HG02623 (cell line): ENCODE measurements around the gene CFL1.
A peak's percentile ranks its signal among the peaks of the same experiment; 100 is the strongest.
"Not testable (repeated sequence)": the region's sequence is repeated elsewhere in the genome, so short reads cannot be mapped to it uniquely, and the experiment has no call there.

Experiments
- ATAC-seq: cut with Tn5 transposase; IDR thresholded peaks from one replicate; pipeline ENCODE4 v1.9.1; 2021; ENCODE audit warnings: moderate library complexity; ENCODE audit not compliant: unreplicated experiment

The CFL1 gene

DNA sequence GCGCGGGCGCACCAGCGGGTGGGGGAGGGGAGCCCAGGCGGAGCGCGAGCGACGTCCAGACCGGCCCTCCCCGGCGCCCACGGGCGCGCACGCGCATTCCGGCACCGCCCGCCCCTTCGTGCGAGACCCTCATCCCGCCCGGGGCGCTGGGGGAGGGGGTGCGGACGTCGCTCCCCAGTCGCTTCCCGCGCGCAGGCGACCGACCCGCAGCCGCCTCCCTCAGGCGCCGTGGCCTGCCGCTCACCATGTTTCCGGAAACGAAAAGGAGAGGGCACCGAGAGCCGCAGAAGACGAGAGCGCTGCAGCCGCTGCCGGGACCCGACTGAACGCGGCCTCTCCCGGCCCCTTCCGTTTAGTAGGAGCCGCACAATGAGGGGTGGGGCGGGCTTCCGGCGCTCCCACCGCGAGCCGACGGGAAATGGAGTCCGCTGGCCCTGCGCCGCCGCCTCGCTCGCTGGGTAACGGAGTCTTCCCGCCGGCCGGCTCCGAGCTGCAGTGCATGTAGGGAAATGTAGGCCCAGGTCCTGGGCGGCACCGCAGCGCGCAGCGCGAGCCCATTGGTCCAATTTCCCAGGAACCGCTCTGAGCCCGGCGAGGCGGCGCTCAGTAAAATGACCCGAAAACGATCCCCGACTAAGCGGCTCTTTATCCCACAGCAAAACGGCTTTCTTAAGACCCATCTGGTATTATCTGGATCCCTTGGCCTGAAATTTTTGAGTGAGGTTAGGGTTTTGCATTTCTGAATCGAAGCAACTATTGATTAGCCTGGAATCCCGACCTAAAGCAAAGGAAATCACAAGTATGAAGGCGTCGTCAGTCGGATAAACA lies at the start of gene CFL1:
CFL1 (minus strand) TSS at position 328 of the 828 bp plus-strand sequence; CDS start at position 247, 81 bp downstream.
- ATAC-seq = peak; percentile 44

GRCh38 chr11:65906602-65907001 lies 48.6 kb upstream of the CFL1 start:
- no peak for ATAC-seq

- no peak for ATAC-seq
Measured at GRCh38 chr11:65903715-65904114, 45.7 kb upstream of the CFL1 start.

DNA sequence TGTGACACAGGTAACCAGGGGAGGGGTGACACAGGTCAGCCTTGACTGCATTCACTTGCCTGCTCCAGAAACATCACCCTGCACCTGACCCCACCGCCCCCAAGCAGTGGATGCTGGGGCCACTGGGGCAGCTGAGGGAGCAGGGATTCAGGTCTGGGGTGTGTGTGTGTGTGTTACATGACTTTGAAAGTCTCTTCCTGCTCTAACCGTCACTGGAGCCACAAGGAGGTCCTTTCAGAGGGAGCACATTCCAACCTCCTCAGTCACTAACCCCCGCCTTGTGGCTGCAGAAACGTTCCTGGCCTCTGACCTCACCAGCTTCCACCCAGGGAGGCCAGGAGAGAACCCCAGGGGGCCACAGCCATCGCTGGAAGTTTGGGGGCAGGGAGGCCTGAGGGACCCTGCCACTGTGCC lies 45.1 kb upstream of the CFL1 start:
- no peak for ATAC-seq

DNA sequence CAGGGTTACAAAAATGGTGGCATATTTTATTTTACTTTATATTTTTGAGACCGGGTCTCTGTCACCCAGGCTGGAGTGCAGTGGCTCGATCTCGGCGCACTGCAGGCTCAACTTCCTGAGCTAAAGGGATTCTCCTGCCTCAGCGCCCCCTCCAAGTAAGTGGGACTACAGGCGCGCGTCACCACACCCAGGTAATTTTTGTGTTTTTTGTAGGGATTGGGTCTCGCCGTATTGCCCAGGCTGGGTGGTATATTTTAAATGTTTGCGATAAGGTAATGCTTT lies 42.9 kb upstream of the CFL1 start:
- no peak for ATAC-seq

- peak; percentile 68 for ATAC-seq
Measured at GRCh38 chr11:65900125-65900898, 42.3 kb upstream of the CFL1 start, which contains the start of gene FOSL1. FOSL1 (minus strand) TSS chr11:65900388; CDS start chr11:65900339, 49 bp downstream.

DNA sequence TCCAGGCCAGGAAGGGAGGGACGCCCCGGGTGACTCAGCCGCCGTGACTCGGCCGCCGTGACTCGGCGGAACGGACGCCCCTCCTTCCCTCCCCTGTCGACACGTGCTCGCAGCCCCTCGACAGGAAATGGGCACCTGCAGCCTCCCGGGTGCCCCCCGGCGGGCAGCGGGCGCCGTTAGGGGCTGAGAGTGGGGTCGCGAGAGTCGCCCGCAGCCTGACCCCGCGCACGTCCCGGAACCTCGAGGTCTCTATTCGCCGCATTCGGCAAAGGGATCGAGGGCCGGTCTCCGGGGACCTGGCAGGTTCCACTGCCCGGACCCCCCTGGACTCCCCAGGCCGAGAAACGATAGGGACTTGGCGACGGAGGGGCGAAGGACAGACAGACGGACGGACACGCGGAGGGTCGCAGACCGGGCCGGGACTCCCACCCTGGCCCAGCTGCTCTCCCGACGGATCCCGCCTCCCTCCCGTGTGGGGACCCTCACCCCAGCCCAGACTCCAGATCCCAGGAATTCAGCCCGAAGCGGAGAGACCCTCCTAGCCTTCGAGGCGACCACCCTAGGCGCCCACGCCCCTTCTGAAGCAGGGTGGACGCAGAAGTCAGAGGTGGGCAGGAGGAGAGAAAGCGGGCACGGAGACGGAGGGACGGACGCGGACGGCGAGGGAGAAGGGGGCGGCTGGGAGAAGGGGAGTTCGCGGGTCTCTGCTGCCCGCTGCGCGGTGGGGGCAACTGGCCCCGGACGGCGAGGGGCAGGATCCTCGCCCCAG lies 41.6 kb upstream of the CFL1 start:
- no peak for ATAC-seq

GRCh38 chr11:65898656-65899355 lies 40.8 kb upstream of the CFL1 start:
- no peak for ATAC-seq

GRCh38 chr11:65897020-65897471 lies 39.1 kb upstream of the CFL1 start:
- ATAC-seq = no peak

- ATAC-seq = no peak
Measured at GRCh38 chr11:65896034-65896999, 38.3 kb upstream of the CFL1 start.

DNA sequence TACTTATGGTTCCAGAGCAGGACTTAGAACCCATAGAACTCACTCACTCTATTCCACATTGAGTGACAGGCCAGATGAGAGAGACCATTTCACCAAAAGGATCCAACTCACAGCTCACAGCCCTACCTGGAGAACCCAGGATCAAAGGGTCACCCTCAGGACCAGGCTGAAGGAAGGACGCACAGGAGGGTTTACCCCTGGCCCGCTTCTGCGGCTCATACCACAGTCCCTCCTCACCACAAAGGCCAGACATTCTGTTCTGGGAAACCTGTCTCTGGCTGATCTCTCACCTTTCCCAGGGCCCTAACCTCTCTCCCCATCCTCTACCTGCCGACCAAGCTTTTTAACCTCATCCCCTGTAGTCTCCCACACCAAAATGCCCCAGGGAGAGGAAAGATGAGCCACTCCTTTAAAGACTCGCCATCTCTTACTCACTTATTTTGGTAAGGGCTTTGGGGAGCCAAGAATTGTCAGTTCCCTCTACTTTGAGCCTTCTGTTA lies 37.6 kb upstream of the CFL1 start:
- no peak for ATAC-seq

- no peak for ATAC-seq
Measured at GRCh38 chr11:65894034-65894591, 36.1 kb upstream of the CFL1 start.

DNA sequence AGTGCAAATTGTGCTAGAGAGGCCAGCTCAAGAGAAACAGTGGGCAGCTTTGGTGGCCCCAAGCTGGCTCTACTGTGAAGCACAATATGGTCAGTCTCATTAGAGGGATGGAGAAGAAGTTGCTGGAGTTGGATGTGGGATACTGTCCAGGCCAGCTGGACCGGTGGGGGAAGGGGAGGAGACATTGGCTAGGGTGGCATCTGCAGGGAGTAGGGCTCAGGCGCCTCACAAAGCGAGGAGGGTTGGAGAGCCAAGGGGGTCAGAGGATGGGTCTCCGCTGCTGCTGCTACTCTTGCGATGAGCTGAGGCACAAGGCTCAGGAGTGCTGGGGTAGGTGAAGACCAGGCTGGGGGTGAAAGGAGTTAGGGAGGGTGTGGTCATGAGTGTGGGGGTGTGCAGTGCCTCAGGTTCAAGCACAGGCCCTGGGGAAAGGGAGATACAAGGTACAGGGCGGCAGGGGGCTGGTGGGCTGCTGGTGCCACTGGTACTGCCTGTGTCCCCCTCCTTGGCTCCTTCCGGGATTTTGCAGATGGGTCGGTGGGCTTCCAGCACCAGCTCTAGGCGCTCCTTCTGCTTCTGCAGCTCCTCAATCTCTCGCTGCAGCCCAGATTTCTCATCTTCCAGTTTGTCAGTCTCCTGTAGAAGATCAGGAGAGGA lies 34.8 kb upstream of the CFL1 start:
- no peak for ATAC-seq

- ATAC-seq = not testable (repeated sequence)
Measured at GRCh38 chr11:65892137-65892540, 34.2 kb upstream of the CFL1 start.

GRCh38 chr11:65891219-65892136 lies 33.5 kb upstream of the CFL1 start:
- no peak for ATAC-seq

- peak; percentile 57 for ATAC-seq
Measured at GRCh38 chr11:65890324-65891218, 32.6 kb upstream of the CFL1 start, which contains the start of gene CCDC85B. CCDC85B (plus strand) TSS chr11:65890673; CDS start chr11:65890784, 111 bp downstream.
